Ramos (cell line): ENCODE results near the gene GALP.
"Not testable (repeated sequence)": the region's sequence is repeated elsewhere in the genome, so short reads cannot be mapped to it uniquely, and the experiment has no call there.

Source experiments
- in situ Hi-C: fragments of 300-500 bp; cut with MboI; formaldehyde crosslinking; loops from one replicate; pipeline ENCODE4 v1.14.3; 2022; ENCODE audit warnings: low sequenced_read_pairs; ENCODE audit not compliant: unreplicated experiment

Gene GALP

GRCh38 chr19:56147307-56147706 lies 28.5 kb upstream of the GALP start:
- in situ Hi-C loops: no loop called here

GRCh38 chr19:56148096-56148495 lies 27.7 kb upstream of the GALP start:
- in situ Hi-C loops: no loop called here

GRCh38 chr19:56148955-56149655 lies 26.7 kb upstream of the GALP start:
- in situ Hi-C loops: not testable (repeated sequence)

- in situ Hi-C loops: no loop called here
Observed at GRCh38 chr19:56149656-56150038, 26.2 kb upstream of the GALP start.

GRCh38 chr19:56150358-56150757 lies 25.4 kb upstream of the GALP start:
- in situ Hi-C loops: no loop called here

- in situ Hi-C loops: no loop called here
Observed at GRCh38 chr19:56152644-56153043, 23.2 kb upstream of the GALP start.

GRCh38 chr19:56153507-56153906 lies 22.3 kb upstream of the GALP start:
- in situ Hi-C loops: no loop called here

GRCh38 chr19:56155124-56155687 lies 20.6 kb upstream of the GALP start:
- in situ Hi-C loops: no loop called here

GRCh38 chr19:56156768-56157167 lies 19.0 kb upstream of the GALP start:
- in situ Hi-C loops: no loop called here

- in situ Hi-C loops: no loop called here
Observed at GRCh38 chr19:56158170-56158757, 17.5 kb upstream of the GALP start.

GRCh38 chr19:56159009-56159559 lies 16.7 kb upstream of the GALP start:
- in situ Hi-C loops: no loop called here

GRCh38 chr19:56159622-56160271 lies 16.1 kb upstream of the GALP start:
- in situ Hi-C loops: no loop called here

GRCh38 chr19:56161534-56161933 lies 14.3 kb upstream of the GALP start:
- in situ Hi-C loops: no loop called here

- in situ Hi-C loops: no loop called here
Observed at GRCh38 chr19:56162258-56162657, 13.6 kb upstream of the GALP start.

GRCh38 chr19:56163097-56163496 lies 12.7 kb upstream of the GALP start:
- in situ Hi-C loops: no loop called here

GRCh38 chr19:56167064-56167578 lies 8.7 kb upstream of the GALP start:
- in situ Hi-C loops: loop anchor here (5.0 kb wide), 1 partner anchor 85 kb away; no protein-coding TSS in a partner anchor

GRCh38 chr19:56170261-56170660 lies 5.5 kb upstream of the GALP start:
- in situ Hi-C loops: no loop called here

GRCh38 chr19:56174086-56174485 lies 1.7 kb upstream of the GALP start:
- in situ Hi-C loops: no loop called here

- in situ Hi-C loops: no loop called here
Observed at GRCh38 chr19:56174550-56174949, 1.3 kb upstream of the GALP start.

- in situ Hi-C loops: not testable (repeated sequence)
Observed at GRCh38 chr19:56176310-56176709, 502 bp downstream of the GALP start.

GRCh38 chr19:56176881-56177280 lies 1.1 kb downstream of the GALP start:
- in situ Hi-C loops: no loop called here
